AG04449 (cell line): ENCODE measurements around the gene SPACA4.

Experiments used
- CTCF ChIA-PET: fragments of 350-600 bp; formaldehyde crosslinking; extraction: SDS; loops from one replicate; lab custom pipeline; 2021; ENCODE audit warnings: antibody characterized with exemption; lab: Yijun Ruan, JAX
- POLR2A ChIA-PET: fragments of 400-600, 350-600 bp; formaldehyde crosslinking; extraction: SDS; loops from one replicate; lab custom pipeline; 2020; ENCODE audit warnings: antibody characterized with exemption, inconsistent platforms; lab: Yijun Ruan, JAX
- DNase-seq: peaks from one replicate; pipeline ENCODE4 v3.0.0-alpha.2; 2010; ENCODE audit warnings: low read depth, low spot score
- H3K4me3 ChIP-seq: 2 replicates; pipeline ENCODE4 v1.5.1; 2011; ENCODE audit warnings: low read depth, mild to moderate bottlenecking, control low read depth, low read length
- TF ChIP-seq, protein P1 (sequence below): IDR thresholded peaks from one replicate; pipeline ENCODE4 v1.5.1; 2011; ENCODE audit warnings: mild to moderate bottlenecking, moderate library complexity, low read length, control low read depth, inconsistent platforms; ENCODE audit not compliant: insufficient read depth; ENCODE audit errors: missing control alignments

Gene SPACA4

DNA sequence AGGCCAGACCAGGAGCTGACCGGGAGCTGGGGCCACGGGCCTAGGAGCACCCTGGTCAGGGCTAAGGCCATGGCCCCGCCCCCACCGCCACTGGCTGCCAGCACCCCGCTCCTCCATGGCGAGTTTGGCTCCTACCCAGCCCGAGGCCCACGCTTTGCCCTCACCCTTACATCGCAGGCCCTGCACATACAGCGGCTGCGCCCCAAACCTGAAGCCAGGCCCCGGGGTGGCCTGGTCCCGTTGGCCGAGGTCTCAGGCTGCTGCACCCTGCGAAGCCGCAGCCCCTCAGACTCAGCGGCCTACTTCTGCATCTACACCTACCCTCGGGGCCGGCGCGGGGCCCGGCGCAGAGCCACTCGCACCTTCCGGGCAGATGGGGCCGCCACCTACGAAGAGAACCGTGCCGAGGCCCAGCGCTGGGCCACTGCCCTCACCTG lies 19.4 kb downstream of the SPACA4 start:
- ChIA-PET CTCF (no interaction called here), POLR2A (no interaction called here)
- TF ChIP-seq, protein P1, sequence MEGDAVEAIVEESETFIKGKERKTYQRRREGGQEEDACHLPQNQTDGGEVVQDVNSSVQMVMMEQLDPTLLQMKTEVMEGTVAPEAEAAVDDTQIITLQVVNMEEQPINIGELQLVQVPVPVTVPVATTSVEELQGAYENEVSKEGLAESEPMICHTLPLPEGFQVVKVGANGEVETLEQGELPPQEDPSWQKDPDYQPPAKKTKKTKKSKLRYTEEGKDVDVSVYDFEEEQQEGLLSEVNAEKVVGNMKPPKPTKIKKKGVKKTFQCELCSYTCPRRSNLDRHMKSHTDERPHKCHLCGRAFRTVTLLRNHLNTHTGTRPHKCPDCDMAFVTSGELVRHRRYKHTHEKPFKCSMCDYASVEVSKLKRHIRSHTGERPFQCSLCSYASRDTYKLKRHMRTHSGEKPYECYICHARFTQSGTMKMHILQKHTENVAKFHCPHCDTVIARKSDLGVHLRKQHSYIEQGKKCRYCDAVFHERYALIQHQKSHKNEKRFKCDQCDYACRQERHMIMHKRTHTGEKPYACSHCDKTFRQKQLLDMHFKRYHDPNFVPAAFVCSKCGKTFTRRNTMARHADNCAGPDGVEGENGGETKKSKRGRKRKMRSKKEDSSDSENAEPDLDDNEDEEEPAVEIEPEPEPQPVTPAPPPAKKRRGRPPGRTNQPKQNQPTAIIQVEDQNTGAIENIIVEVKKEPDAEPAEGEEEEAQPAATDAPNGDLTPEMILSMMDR = no peak
- DNase-seq = no peak
- no peak overlapping the region for H3K4me3 ChIP-seq

DNA sequence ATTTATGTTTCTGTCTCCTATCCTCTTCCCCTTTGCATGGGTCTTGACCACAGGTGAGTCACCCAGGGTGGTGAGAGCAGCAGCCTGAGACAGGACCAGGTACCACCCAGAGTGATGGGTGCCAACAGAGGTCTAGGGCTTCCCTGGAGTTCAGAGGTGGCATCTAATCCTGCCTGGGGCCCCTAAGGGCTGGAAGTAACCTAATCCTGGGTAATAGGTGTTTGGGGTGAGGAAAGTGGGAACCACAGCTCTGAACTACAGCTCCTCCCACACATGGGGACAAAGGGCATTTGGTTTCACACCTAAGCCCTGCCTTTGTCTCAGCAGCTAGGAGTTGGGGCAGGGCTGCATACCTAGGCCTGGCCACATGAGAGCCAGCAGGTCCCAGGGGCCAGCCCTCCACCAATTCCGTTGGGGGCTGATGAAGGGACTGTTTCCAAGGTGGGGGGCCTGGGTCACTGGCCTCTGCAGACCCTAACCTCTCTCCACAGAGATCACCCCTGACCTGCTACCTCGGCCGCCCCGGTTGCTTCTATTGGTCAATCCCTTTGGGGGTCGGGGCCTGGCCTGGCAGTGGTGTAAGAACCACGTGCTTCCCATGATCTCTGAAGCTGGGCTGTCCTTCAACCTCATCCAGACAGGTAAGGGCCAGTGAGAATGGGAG lies 20.8 kb downstream of the SPACA4 start:
- no peak for DNase-seq
- TF ChIP-seq, protein P1 = no peak
- ChIA-PET CTCF (no interaction called here), POLR2A (no interaction called here)
- no peak overlapping the region for H3K4me3 ChIP-seq

DNA sequence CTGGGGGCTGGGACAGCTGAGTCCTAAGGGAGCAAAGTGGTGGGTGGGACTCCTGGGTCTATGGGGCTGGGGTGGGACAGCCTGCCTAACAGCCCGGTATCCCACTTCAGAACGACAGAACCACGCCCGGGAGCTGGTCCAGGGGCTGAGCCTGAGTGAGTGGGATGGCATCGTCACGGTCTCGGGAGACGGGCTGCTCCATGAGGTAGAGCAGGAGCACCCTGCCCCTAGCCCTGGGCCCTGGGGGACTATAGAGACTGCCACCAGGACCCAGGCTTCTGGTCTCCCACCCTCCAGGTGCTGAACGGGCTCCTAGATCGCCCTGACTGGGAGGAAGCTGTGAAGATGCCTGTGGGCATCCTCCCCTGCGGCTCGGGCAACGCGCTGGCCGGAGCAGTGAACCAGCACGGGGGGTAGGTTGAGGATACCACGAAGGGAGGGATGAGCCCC lies 21.3 kb downstream of the SPACA4 start:
- ChIA-PET CTCF (no interaction called here), POLR2A (interaction anchor here (0.8 kb wide), 1 partner anchor 9 kb away, joined by 4 read pairs; the partner anchor contains the start of genes RPL18 and SPHK2)
- TF ChIP-seq, protein P1 = no peak
- H3K4me3 ChIP-seq = no peak overlapping the region
- no peak for DNase-seq

DNA sequence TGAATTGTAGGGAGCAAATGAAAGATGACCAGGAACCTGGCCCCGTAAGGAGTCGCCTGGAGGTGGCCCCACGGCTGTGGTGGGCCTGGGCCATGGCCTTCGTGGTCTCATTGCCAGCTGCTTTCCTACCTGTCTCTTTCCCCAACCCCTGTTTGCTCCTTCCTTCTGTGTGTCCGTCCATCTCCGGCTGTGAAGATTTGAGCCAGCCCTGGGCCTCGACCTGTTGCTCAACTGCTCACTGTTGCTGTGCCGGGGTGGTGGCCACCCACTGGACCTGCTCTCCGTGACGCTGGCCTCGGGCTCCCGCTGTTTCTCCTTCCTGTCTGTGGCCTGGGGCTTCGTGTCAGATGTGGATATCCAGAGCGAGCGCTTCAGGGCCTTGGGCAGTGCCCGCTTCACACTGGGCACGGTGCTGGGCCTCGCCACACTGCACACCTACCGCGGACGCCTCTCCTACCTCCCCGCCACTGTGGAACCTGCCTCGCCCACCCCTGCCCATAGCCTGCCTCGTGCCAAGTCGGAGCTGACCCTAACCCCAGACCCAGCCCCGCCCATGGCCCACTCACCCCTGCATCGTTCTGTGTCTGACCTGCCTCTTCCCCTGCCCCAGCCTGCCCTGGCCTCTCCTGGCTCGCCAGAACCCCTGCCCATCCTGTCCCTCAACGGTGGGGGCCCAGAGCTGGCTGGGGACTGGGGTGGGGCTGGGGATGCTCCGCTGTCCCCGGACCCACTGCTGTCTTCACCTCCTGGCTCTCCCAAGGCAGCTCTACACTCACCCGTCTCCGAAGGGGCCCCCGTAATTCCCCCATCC lies 22.1 kb downstream of the SPACA4 start:
- CTCF ChIA-PET = no interaction called here
- POLR2A ChIA-PET = interaction anchor here (0.8 kb wide), 1 partner anchor 9 kb away, joined by 4 read pairs; the partner anchor contains the start of genes RPL18 and SPHK2
- DNase-seq = no peak
- TF ChIP-seq, protein P1 = no peak
- H3K4me3 ChIP-seq = no peak overlapping the region

DNA sequence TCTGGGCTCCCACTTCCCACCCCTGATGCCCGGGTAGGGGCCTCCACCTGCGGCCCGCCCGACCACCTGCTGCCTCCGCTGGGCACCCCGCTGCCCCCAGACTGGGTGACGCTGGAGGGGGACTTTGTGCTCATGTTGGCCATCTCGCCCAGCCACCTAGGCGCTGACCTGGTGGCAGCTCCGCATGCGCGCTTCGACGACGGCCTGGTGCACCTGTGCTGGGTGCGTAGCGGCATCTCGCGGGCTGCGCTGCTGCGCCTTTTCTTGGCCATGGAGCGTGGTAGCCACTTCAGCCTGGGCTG lies 22.7 kb downstream of the SPACA4 start:
- no peak for DNase-seq
- TF ChIP-seq, protein P1 = no peak
- CTCF ChIA-PET = no interaction called here
- no peak overlapping the region for H3K4me3 ChIP-seq
- POLR2A ChIA-PET = no interaction called here

DNA sequence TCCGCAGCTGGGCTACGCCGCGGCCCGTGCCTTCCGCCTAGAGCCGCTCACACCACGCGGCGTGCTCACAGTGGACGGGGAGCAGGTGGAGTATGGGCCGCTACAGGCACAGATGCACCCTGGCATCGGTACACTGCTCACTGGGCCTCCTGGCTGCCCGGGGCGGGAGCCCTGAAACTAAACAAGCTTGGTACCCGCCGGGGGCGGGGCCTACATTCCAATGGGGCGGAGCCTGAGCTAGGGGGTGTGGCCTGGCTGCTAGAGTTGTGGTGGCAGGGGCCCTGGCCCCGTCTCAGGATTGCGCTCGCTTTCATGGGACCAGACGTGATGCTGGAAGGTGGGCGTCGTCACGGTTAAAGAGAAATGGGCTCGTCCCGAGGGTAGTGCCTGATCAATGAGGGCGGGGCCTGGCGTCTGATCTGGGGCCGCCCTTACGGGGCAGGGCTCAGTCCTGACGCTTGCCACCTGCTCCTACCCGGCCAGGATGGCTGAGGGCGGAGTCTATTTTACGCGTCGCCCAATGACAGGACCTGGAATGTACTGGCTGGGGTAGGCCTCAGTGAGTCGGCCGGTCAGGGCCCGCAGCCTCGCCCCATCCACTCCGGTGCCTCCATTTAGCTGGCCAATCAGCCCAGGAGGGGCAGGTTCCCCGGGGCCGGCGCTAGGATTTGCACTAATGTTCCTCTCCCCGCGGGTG lies 23.2 kb downstream of the SPACA4 start:
- CTCF ChIA-PET = interaction anchor here (0.6 kb wide), 1 partner anchor 228 kb away, joined by 3 read pairs; no protein-coding TSS in a partner anchor
- TF ChIP-seq, protein P1 = no peak
- no peak overlapping the region for H3K4me3 ChIP-seq
- DNase-seq = no peak
- POLR2A ChIA-PET = interaction anchor here (3.5 kb wide), 1 partner anchor 10 kb away, joined by 12 read pairs; the partner anchor contains the start of genes RPL18 and SPHK2
